NCI-H2081 treated with DMSO at 0.1 percent for 48 hours (cell line): ENCODE measurements around the gene ZBTB7C.

Source experiments
- DNase-seq: peaks from one replicate; lab custom pipeline; 2025; lab: John Stamatoyannopoulos, UW

The ZBTB7C gene

DNA sequence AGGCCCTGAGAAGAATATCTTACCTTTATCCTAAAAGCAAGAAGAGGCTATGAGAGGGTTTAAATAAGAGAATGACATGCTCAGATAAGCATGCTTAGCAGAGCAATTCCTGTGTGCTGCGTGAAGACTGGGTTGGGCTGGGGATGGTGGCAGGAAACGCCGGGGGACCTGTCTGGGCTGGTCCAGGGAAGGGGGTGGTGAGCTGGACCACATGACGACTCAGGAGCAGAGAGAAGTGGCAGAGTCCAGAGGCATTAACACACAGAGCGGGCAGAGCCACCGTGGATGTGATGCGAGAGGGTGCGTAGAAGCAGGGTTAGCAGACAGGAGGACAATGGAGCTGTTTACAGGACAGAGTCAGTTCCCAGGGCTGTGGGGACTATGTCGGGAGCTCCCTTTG is 84.5 kb downstream of the ZBTB7C start:
- DNase-seq: no peak

DNA sequence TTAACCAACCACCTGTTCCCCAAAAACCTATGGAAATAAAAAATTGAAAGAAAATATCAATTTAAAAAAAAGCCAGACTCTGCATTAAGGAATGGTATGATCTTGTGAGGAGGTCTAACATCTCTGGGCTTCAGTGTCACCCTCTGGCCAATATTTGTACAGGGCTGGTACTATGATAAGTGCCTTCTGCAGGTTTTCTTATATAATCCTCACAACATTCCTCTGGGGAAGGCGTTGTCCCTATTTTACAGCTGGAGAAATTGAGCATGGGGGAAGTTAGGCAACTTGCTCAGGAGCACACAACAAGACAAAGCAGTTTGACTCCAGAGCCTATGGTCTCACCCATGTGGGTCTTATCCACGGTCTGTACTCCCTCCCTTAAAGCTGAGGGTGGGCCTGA is 86.0 kb downstream of the ZBTB7C start:
- no peak for DNase-seq

DNA sequence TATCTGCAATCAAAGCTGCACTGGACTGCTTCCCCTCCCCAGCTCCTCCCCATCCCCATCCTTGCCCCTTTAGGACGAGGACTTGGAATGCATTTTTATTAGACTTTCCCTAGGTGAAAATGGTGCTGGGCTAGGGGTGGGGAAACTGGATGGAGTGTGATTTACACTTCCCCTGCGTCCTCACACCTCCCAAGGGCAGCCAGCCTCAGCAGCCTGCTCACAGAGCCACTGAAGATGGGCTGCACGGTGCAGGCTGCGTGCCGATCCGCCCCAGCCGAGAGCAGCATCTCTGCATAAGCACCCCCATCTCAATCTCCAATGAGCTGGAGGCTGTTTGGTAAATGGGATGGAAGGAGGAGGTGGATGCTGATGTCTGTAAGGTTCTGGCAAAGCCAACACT is 87.6 kb downstream of the ZBTB7C start:
- DNase-seq: no peak

DNA sequence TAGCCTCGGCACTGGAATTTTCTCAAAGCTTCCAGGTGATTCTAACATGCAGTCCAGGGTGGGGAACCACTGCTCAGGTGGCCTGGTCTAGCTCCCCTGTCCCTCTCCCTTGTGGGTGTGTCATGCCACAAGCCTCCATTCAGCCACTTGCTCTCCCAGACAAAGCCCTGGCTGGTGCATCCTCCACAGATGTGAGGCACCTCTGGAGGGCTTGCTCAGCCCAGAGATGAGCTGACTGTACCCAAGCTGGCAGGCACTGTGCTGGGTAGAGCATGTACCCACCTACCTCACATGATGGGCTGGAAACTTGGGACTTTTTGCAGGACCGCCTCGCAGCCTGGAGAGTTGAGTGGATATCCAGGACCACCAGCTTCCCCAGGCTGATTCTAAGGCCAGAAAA is 88.1 kb downstream of the ZBTB7C start:
- DNase-seq: no peak

DNA sequence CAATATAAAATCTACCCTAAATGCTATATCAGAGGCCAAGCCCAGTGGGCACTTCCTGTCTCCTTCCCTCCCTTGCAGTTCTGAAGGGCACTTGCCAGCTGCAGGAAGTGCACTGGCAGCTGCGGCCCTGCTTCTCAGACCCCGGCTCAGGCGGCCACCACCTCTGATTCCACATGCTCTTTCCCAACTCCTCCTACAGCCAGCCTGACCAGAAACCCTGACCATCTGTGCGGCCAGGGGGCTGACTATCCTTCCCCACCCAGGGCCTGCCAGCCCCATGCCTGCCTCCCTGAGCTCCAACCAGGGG is 88.6 kb downstream of the ZBTB7C start:
- no peak for DNase-seq

DNA sequence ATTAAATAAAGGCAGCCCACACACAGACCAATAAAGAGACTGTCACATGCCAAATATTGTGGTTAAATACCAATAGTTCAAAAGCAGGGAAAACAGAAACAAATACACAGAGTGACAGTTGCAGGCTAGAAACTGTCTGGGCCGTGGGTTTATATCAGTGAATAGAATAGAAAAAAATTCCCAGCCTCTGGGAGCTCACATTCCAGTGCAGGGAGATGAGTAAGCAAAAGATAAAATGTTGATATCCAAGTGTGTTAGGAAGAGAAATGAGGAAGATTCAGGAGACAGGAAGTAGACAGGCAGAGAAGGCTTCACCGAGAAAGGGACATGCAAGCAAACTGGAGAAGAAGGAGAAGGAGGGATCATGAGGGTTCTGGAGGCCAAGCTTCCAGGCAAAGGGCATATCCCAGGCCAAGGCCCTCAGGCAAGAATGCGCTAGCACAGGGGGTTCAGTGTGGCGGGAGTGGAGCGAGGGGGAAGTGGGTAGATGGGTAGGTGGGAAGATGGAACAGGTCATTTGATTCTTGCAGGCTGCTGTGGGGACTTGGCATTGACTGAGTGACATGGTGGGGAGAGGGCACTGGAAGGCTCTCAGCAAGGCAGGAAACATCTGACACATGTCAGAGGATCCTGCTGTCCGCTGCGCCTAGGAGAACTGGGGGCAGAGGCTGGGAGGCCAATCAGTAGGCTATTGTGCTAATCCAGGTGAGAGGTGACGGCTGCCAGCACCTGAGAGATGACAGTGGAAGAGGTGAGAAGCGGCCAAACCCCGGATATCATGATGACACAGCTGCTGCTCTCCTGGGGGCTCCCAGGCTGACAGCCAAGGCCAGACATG is 89.2 kb downstream of the ZBTB7C start:
- peak; percentile 85 for DNase-seq

DNA sequence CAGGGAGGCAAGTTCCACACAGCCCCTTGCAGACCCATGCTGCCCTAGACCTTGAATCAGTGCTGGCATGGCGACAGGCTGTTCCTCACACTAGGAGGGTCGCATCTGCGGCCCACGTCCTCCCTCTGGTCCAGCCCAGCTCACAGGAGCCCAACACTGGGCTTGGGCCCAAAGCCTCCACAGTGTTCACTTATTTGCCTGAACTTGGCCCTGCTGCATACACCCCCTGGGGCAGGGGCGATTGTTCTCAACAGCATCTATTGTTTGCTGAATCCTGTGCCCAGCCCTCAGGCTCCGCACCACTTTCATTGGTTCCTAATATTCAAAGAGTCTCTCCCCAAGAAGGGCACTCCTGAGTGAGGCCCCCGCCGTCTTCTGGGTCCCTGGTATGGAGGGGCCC is 90.7 kb downstream of the ZBTB7C start:
- DNase-seq: no peak

DNA sequence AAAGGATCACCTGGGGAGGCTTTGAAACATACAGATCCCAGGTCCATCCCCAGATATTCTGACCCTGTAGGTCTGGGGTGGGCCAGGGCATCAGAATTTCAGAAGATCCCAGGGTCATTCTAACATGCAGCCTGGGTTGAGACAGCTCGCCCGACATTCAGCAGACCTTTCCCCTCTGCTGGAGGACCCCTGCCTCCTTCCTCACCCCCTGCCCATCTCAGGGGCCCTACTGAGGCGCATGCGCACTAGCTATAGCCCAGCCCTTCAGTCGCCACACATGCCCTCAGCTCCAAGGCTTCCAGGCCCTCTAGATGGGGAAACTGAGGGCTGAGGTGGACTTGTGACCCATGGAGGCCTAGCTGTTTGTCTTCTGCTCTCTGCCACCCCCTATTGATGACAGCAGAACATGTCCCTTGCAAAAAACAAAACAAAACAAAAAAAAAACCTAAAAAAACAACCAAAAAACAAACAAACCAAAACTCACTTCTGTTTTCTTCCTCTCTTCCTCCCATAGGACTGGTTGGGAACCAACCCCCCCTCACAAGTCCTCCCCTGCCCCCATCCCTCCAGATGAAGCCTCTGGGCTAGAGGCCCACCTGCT is 91.3 kb downstream of the ZBTB7C start:
- DNase-seq: no peak

DNA sequence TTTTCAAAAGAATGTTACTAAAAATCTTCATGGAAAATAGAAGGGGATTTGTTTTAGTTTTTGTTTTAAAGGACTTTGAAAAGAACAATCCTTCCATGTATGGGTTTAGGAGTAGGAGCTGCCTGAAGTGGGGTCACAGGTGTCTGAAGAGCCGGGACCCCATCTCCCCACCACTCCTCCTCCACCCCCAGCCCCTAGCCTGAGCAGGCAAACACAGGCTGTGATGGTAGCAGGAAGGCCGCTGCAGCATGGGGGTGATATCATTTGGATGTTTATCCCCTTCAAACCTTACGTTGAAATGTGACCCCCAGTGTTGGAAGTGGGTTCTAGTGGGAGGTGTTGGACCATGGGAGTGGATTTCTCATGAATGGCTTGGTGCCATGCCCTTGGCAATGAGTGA is 93.0 kb downstream of the ZBTB7C start:
- no peak for DNase-seq

DNA sequence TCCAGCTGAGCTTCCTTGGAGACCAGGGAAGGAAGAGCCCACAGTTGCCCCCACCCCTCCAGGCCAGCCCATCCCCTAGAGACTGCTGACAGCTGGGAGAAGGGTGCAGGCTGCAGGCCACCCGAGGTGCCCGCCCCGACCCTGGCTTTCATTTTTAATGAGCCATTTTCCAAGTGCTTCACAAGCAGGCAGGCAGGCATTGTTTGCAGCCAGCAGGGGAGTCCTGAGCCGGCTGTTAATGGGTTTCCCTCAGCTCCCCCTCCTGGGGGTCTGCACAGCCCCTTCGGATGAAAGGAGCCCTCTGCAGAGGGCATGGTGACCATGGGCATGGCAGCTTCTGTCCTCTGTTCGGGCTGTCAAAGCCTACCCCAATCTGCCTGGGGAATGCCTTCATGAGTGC is 94.5 kb downstream of the ZBTB7C start:
- no peak for DNase-seq

DNA sequence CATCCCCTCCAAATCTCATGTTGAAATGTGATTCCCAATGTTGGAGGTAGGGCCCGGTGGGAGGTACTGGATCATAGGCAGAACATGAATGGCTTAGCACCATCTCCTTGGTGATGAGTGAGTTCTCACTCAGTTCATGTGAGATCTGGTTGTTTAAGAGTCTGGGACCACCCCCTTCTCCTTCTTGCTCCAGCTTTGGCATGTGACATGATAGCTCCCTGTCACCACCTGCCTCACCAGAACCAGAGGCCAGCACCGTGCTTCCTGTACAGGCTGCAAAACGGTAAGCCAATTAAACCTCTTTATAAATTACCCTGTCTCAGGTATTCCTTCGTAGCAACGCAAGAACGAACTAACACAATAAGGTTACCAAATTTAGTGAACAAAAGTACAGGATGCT is 95.4 kb downstream of the ZBTB7C start:
- DNase-seq: no peak

DNA sequence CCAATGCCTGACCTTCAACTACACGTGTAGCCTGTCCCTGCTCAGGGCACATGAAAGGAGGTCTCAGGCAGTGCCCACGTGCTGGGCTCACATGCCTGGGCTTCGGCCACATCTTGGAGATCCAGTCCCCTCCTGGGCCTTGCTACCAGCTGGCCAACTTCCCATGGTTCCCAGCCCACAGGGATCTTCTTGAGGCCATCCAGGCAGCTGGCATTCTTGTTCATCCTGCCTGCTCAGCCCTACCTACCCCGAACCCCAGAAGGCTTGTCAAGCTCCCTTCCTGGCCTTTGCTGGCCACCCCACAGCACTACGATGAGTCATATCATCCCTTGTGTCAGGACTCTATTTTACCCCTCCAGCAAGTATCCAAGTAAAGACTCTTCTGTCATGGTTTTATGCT is 97.1 kb downstream of the ZBTB7C start:
- no peak for DNase-seq

DNA sequence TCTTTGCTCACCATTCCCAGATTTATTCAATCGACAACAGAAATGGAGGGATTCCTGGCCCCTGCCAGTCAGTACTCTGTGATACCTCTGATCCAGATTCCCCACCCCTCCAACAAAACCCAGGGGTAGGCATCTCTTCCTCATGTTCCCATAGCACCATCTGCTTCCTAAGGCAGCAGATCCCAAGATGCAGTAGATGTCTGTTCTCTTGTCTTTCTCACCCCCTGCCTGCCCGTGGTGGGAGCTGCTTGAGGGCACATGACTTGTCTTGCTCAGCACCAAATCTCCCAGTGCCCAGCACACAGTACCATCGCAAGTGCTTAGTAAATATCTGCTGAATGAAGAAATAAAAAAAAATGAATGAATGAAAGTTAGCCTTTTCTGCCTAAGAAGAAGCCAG is 98.2 kb downstream of the ZBTB7C start:
- DNase-seq: no peak

DNA sequence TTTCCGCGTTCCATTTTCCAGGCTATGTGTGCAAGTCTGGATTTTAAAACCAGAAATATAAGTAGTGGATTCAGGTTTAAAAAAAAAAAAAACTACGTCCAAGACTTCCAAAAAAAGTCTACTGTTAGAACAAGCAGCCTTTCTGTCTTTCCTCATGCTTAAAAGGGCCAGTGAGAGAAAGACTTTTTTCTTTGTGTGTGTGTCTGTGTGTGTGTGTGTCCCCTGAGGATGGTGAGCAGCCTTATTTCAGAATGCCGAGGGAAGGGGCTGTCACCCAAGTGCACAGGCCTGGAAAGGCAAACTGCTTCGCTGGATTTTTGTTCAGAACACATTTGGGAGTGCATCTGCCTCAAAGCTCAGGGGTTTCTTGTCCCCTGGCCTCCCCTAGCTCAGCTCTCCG is 98.8 kb downstream of the ZBTB7C start:
- no peak for DNase-seq

DNA sequence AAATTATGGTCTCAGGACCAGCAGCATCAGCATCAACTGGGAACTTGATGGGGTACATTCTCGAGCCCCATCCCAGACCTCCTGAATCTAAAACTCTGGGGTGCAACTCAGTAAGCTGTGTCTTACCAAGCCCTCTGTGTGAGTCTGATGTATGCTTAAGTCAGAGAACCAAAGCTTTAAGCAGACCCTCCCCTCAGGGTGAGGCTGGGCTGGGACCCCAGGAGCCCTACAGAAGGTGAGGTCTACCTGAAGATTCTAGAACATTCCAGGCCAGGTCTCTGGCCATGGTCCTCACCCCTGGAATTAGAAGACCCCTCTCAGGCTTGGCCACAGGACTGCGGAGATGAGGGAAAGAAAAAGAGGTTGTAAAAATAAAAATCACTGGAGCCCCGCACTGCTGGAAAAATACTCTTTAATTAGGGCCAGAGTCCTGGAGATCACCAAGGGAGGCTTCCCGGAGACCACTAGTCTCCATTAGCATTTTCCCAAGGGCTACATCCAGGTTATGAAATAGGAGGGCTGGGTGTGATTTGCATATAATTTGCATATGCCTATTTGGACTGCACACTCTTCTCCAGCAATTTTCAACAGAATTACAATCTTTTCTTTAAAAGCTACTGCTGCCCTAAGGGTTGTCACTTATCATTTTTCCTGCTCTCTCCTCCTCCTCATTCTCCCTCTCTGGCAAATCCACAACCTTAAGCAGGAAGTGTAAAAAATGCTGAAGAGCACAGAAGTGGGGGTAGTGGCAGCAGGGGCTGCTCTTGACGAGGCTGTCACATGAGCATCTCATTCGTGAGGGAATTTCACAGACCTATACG is 100.2 kb downstream of the ZBTB7C start:
- DNase-seq: no peak

DNA sequence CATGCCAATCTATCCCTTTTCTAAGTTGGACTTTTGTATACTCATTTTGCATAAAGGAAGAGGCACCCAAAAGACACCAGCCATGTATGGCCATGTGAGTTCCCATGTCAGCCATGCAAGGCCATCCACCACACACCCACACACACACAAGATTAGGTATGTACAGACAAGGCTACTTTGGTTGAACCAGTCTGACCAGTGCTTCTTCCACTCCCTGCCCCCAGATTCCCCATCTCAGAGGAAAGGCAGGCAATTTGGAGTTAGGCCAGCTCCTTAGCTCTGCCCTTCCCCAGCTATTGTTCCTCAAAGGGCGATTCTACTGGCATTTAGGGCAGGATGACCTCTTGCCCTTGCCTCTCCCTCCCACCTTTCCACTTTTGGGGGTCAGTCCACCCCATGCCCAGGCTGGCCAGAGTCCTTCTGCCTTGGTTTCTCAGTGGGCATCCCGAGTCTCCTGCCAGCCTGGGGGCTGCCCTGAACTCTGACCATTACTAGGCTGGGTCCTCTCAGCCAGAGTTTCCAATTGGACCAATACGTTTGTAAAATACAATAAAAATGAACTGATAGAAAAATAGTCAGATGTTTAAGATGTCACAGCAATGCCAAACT is 101.1 kb downstream of the ZBTB7C start:
- no peak for DNase-seq

DNA sequence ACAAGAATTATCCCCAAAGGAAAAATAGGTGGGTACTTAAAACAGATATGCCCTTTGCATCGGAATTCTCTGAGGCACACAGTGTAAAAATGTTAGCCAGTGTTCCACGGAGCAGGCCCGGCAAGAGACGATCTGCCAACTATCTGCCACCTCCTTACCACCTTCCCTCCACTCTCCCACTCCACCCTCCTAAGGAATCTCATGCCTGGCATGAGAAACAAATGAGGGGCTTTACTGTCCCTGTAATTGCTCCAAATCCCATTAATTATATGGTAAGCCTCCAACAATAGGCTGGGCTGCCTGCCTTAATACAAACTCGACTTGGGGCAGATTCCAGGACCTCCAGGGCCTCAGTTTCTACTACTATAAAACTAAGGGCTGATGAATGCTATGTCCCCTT is 102.3 kb downstream of the ZBTB7C start:
- DNase-seq: no peak

DNA sequence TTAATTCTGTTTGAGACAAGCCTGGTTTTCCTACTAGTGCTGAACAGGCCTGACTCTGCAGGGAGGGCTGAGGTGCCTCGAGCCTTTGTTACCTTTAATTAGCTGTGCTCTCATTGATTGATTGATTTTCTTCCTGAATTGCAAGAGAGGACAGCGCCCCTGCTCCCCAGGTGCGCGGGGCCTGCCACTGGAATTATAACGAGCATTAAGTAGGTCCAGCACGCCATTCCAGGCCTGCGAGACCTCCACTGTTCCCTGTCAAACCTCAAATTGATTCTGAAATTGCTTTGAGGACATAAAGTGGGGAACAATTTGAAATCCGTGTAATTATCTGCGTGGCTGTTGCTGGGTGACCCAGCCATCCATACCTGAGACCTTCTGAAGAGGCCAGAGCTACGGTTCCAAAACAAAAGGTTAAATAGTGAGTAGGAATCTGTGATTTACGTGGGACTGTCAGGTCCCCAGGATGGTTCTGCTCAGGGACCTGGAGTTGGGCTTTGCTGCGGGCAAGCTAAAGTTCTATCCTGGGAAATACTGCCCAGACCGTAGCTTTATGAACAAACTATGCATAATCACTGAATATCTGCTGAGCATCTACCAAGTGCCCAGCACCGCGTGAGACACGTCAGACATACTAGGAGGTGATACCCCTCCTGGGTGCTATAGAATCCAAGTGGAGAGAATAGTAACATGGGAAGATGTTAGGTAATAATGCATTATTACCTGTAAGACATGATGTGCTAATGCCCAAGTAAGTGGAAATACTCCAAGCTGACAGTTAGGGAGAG is 104.1 kb downstream of the ZBTB7C start:
- no peak for DNase-seq

DNA sequence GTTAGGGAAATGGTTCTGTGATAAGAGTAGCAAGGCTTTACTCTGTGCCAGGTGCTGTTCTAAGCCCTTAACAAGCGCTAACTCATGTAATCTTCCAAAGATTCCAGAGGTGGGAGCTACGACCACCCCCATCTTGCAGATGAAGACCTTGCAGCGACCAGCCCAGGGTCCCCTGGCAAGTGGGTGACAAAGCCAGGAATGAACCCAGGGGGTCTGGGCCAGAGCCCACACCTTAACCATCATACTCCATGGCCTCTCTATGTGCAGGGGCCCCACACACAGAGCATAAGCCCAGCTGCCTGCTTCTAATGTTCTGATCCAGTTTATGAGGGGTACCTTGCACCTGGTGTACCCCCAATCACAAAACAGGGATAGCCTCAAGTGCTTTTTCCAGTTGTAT is 105.3 kb downstream of the ZBTB7C start:
- DNase-seq: no peak

DNA sequence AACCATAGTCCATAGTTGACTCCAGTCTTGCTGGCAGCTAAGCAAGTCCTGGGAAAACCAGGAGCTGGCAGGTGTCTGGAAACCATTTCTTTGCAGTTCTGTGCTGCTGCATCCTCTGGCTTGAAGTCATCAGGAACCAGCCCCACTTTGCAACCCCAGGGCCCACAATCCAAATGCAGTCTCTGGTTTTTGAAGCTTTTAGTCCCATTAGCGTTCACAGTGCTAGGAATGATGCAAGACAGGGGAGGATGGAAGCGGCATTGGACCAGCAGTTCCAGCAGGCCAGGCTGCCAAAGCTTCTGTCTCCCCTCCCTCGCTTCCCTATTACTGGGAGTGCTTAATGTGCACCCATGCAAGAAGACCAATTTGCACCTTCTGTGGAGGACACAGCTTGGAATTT is 106.4 kb downstream of the ZBTB7C start:
- DNase-seq: no peak

DNA sequence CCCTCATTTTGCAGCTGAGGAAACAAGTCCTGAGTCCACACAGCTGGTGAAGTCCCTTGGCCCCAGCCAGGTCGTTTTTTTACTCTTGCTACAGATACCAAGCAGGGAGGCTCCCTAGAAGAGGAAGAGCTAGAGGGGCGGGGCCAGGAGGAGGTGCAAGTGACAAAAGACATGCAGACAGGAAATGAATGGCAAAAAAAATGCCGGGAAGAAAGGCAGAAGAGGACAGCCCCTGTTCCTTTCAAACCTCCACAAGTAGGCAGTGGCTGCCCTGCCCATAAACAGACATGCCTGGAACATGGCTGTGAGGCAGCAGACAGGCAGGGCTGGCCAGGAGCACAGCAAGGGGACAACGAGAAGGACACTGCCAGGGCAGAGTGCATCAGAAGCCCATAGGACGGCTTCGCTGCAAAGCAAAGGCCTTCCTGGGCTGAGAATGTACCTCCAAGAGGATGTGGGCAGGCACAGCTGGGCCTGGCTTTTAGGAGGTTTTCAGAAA is 108.7 kb downstream of the ZBTB7C start:
- DNase-seq: no peak

DNA sequence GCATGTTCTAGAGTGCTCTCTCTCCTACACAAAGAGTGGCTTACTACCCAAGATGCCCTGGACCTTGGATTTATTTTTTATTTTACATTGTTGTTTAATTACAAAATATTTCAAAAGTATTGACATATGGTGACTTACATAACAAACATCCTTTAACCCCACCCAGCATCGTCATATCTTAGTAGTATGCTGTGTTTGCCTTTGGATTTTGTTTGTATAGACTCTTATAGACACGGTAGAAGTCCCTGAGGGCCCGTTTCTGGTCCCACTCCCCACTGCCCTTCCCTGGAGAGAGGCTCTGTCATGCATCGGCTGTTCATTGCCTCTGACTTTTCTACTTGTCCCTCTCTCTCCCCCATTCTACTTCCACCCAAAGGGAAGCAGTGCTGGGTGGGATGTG is 112.0 kb downstream of the ZBTB7C start:
- DNase-seq: no peak
